Spleen (tissue), 7 donors: ENCODE measurements around the gene ZC3H15.

ENCODE experiments used
- CTCF ChIP-seq, 11 experiments: fragments of 200-600 bp in 7 of 11; fragments of 450-650 bp in 4 of 11; sonication (generic) in 4 of 11; IDR thresholded peaks in 8 of 11; conservative IDR thresholded peaks in 3 of 11; 1 replicate in 7 of 11; 2 replicates in 4 of 11; pipeline versions ENCODE4 v1.4.0 to v1.8.0; 2016 to 2021; ENCODE audit warnings: antibody characterized with exemption in 11 of 11, inconsistent platforms in 4 of 11, mild to moderate bottlenecking in 1 of 11
- POLR2A ChIP-seq, 3 donors: fragments of 450-650 bp; IDR thresholded peaks; one replicate each; pipeline ENCODE4 v1.5.1; 2017; ENCODE audit warnings: antibody characterized with exemption in 3 of 3, mild to moderate bottlenecking in 1 of 3
- POLR2AphosphoS5 ChIP-seq, 3 donors: sonication (generic); formaldehyde crosslinking; IDR thresholded peaks; one replicate each; pipeline ENCODE4 v1.5.1; 2017; ENCODE audit warnings: antibody characterized with exemption in 3 of 3
- donor health status: DM: no; HTN: no; CAD: no; lungs with moderate emphysema.
- donor health status: DM: no; HTN: no; CAD: no.
- donor health status: DM: no; HTN: no; CAD: no.

- TF ChIP-seq CTCF (IDR thresholded peaks at IDR 0.05 in 8 of 11, conservative IDR thresholded peaks at IDR 0.05 in 3 of 11) (no peak), POLR2A (IDR thresholded peaks at IDR 0.05) (no peak), POLR2AphosphoS5 (IDR thresholded peaks at IDR 0.05) (no peak)
Observed at GRCh38 chr2:186480991-186481390, 5.1 kb upstream of the ZC3H15 start.
